ENCODE results near the gene NHSL1.
A peak's percentile ranks its signal among the peaks of the same experiment; 100 is the strongest.

The NHSL1 gene

GRCh38 chr6:138397128-138398122 is 101.9 kb downstream of the NHSL1 start:
- Histone ChIP-seq H3K4me3 (ENCODE audit: low read length) (no peak overlapping the region), H3K27me3 (ENCODE audit: low read depth, low read length) (no peaks in the 10 kb centered on the region), H3K4me1 (ENCODE audit: low read length) (peaks cover 8% of the 10 kb centered on the region), H3K36me3 (replicated peaks; ENCODE audit: low read depth, low read length) (no peaks in the 10 kb centered on the region), H2AFZ (ENCODE audit: low read depth, low read length) (no peak overlapping the region), H3K4me2 (ENCODE audit: low read length) (no peak overlapping the region), H3K9ac (ENCODE audit: low read length) (no peak overlapping the region), H3K27ac (ENCODE audit: low read length) (no peak overlapping the region), H3K79me2 (ENCODE audit: low read length) (no peaks in the 10 kb centered on the region), H4K20me1 (ENCODE audit: insufficient read depth, low read length) (no peaks in the 10 kb centered on the region), H3K9me3 (ENCODE audit: insufficient read depth, low read length) (no peaks in the 10 kb centered on the region)
- TF ChIP-seq CTCF (IDR thresholded peaks at IDR 0.05; ENCODE audit: low read depth, low read length) (no peak), EZH2phosphoT487 (IDR thresholded peaks at IDR 0.05; ENCODE audit: low read depth) (no peak)

GRCh38 chr6:138396709-138397108 is 102.6 kb downstream of the NHSL1 start:
- no peak for TF ChIP-seq CTCF (IDR thresholded peaks at IDR 0.05; ENCODE audit: low read depth, low read length)
- no peak for TF ChIP-seq EZH2phosphoT487 (IDR thresholded peaks at IDR 0.05; ENCODE audit: low read depth)
- H3K4me1 ChIP-seq (ENCODE audit: low read length), result peaks cover 8% of the 10 kb centered on the region
- no peak overlapping the region for H3K4me3 ChIP-seq (ENCODE audit: low read length)
- no peaks in the 10 kb centered on the region for H3K36me3 ChIP-seq (replicated peaks; ENCODE audit: low read depth, low read length)
- H3K27me3 ChIP-seq (ENCODE audit: low read depth, low read length), result no peaks in the 10 kb centered on the region
- H3K4me2 ChIP-seq (ENCODE audit: low read length), result no peak overlapping the region
- H4K20me1 ChIP-seq (ENCODE audit: insufficient read depth, low read length), result no peaks in the 10 kb centered on the region
- no peaks in the 10 kb centered on the region for H3K9me3 ChIP-seq (ENCODE audit: insufficient read depth, low read length)
- no peak overlapping the region for H3K9ac ChIP-seq (ENCODE audit: low read length)
- no peaks in the 10 kb centered on the region for H3K79me2 ChIP-seq (ENCODE audit: low read length)
- no peak overlapping the region for H3K27ac ChIP-seq (ENCODE audit: low read length)
- H2AFZ ChIP-seq (ENCODE audit: low read depth, low read length), result no peak overlapping the region

- H3K27me3 ChIP-seq (ENCODE audit: low read depth, low read length), result no peaks in the 10 kb centered on the region
- H3K9ac ChIP-seq (ENCODE audit: low read length), result no peak overlapping the region
- no peaks in the 10 kb centered on the region for H3K79me2 ChIP-seq (ENCODE audit: low read length)
- H3K9me3 ChIP-seq (ENCODE audit: insufficient read depth, low read length), result no peaks in the 10 kb centered on the region
- H3K27ac ChIP-seq (ENCODE audit: low read length), result no peak overlapping the region
- no peak overlapping the region; the same call in 1 of the 2 replicates for H2AFZ ChIP-seq (ENCODE audit: low read depth, low read length)
- TF ChIP-seq EZH2phosphoT487 (IDR thresholded peaks at IDR 0.05; ENCODE audit: low read depth), result no peak
- no peaks in the 10 kb centered on the region for H4K20me1 ChIP-seq (ENCODE audit: insufficient read depth, low read length)
- H3K4me3 ChIP-seq (ENCODE audit: low read length), result no peak overlapping the region
- no peaks in the 10 kb centered on the region for H3K36me3 ChIP-seq (replicated peaks; ENCODE audit: low read depth, low read length)
- peak overlapping the region; percentile 9; the same call in 1 of the 2 replicates for H3K4me2 ChIP-seq (ENCODE audit: low read length)
- peaks cover 8% of the 10 kb centered on the region for H3K4me1 ChIP-seq (ENCODE audit: low read length)
These were observed 105.2 kb downstream of the NHSL1 start for GRCh38 chr6:138393871-138394783.

GRCh38 chr6:138389551-138389950 is 109.7 kb downstream of the NHSL1 start:
- H3K4me3 ChIP-seq (ENCODE audit: low read length), result no peak overlapping the region
- H3K9ac ChIP-seq (ENCODE audit: low read length), result no peak overlapping the region
- H4K20me1 ChIP-seq (ENCODE audit: insufficient read depth, low read length), result no peaks in the 10 kb centered on the region
- TF ChIP-seq EZH2phosphoT487 (IDR thresholded peaks at IDR 0.05; ENCODE audit: low read depth) (no peak), CTCF (IDR thresholded peaks at IDR 0.05; ENCODE audit: low read depth, low read length) (no peak)
- H3K36me3 ChIP-seq (replicated peaks; ENCODE audit: low read depth, low read length), result no peaks in the 10 kb centered on the region
- no peaks in the 10 kb centered on the region for H3K27me3 ChIP-seq (ENCODE audit: low read depth, low read length)
- H3K4me1 ChIP-seq (ENCODE audit: low read length), result peaks cover 8% of the 10 kb centered on the region
- no peak overlapping the region for H2AFZ ChIP-seq (ENCODE audit: low read depth, low read length)
- H3K79me2 ChIP-seq (ENCODE audit: low read length), result no peaks in the 10 kb centered on the region
- no peak overlapping the region for H3K4me2 ChIP-seq (ENCODE audit: low read length)
- H3K9me3 ChIP-seq (ENCODE audit: insufficient read depth, low read length), result no peaks in the 10 kb centered on the region
- H3K27ac ChIP-seq (ENCODE audit: low read length), result no peak overlapping the region

Measured in OCI-LY3 (cell line).